H9 (cell line): ENCODE data around the gene UGT1A6. TPM values are rescaled to one million over a fixed set of nuclear protein-coding genes. Genes with fewer than 3 reads are reported as not detected.

Experiments used
- DNase-seq: peaks from one replicate; pipeline ENCODE4 v3.0.0-alpha.2; 2017
- H2AFZ ChIP-seq: one replicate; pipeline ENCODE4 v1.6.1; 2013; ENCODE audit warnings: mild to moderate bottlenecking, low read length, control low read depth, moderate library complexity
- H2AK5ac ChIP-seq: 2 replicates; pipeline ENCODE4 v1.6.1; 2013; ENCODE audit warnings: low read length, control low read depth, mixed read lengths; ENCODE audit not compliant: insufficient read length
- H2BK120ac ChIP-seq: one replicate; pipeline ENCODE4 v1.6.1; 2013; ENCODE audit warnings: low read depth, mild to moderate bottlenecking, low read length, control low read depth, inconsistent platforms; ENCODE audit not compliant: poor library complexity, severe bottlenecking
- H2BK12ac ChIP-seq: 2 replicates; pipeline ENCODE4 v1.6.1; 2013; ENCODE audit warnings: low read length, control low read depth, mixed read lengths, low read depth; ENCODE audit not compliant: insufficient read length
- H2BK15ac ChIP-seq: 2 replicates; pipeline ENCODE4 v1.6.1; 2013; ENCODE audit warnings: low read depth, low read length, control low read depth
- H2BK20ac ChIP-seq: one replicate; pipeline ENCODE4 v1.6.1; 2013; ENCODE audit warnings: low read depth, mild to moderate bottlenecking, low read length, control low read depth, inconsistent platforms; ENCODE audit not compliant: poor library complexity, severe bottlenecking
- H2BK5ac ChIP-seq: 2 replicates; pipeline ENCODE4 v1.6.1; 2013; ENCODE audit warnings: low read length, control low read depth, mixed read lengths; ENCODE audit not compliant: insufficient read length
- H3K14ac ChIP-seq: 2 replicates; pipeline ENCODE4 v1.6.1; 2013; ENCODE audit warnings: low read length, control low read depth; ENCODE audit not compliant: insufficient read depth
- H3K18ac ChIP-seq: 2 replicates; pipeline ENCODE4 v1.6.1; 2013; ENCODE audit warnings: low read depth, mild to moderate bottlenecking, mixed read lengths, low read length, control low read depth; ENCODE audit not compliant: insufficient read length
- H3K23ac ChIP-seq: 2 replicates; pipeline ENCODE4 v1.6.1; 2013; ENCODE audit warnings: low read length, control low read depth, mixed read lengths, low read depth; ENCODE audit not compliant: insufficient read length
- H3K23me2 ChIP-seq: 2 replicates; pipeline ENCODE4 v1.6.1; 2013; ENCODE audit warnings: low read depth, mild to moderate bottlenecking, mixed read lengths, low read length, control low read depth; ENCODE audit not compliant: insufficient read length, poor library complexity, severe bottlenecking
- H3K27ac ChIP-seq: 2 replicates; pipeline ENCODE4 v1.5.1; 2013; ENCODE audit warnings: low read length, control low read depth, mixed read lengths, low read depth; ENCODE audit not compliant: insufficient read length
- H3K27me3 ChIP-seq: 2 replicates; pipeline ENCODE4 v1.6.1; 2013; ENCODE audit warnings: low read length, control low read depth, inconsistent platforms; ENCODE audit not compliant: insufficient read depth
- H3K4ac ChIP-seq: 2 replicates; pipeline ENCODE4 v1.6.1; 2013; ENCODE audit warnings: low read depth, mild to moderate bottlenecking, control low read depth, inconsistent platforms, low read length, moderate library complexity
- H3K4me1 ChIP-seq: 2 replicates; pipeline ENCODE4 v1.6.1; 2013; ENCODE audit warnings: low read length, control low read depth, inconsistent platforms; ENCODE audit not compliant: insufficient read depth
- H3K4me2 ChIP-seq: 2 replicates; pipeline ENCODE4 v1.6.1; 2013; ENCODE audit warnings: low read length, control low read depth, mixed read lengths; ENCODE audit not compliant: insufficient read length, insufficient read depth
- H3K56ac ChIP-seq: 2 replicates; pipeline ENCODE4 v1.6.1; 2013; ENCODE audit warnings: low read depth, mild to moderate bottlenecking, mixed read lengths, low read length, control low read depth; ENCODE audit not compliant: insufficient read length
- H3K79me1 ChIP-seq: 2 replicates; pipeline ENCODE4 v1.6.1; 2013; ENCODE audit warnings: low read depth, mild to moderate bottlenecking, moderate library complexity, low read length, control low read depth, inconsistent platforms; ENCODE audit not compliant: insufficient read depth, poor library complexity, severe bottlenecking
- H3K79me2 ChIP-seq: 2 replicates; pipeline ENCODE4 v1.6.1; 2013; ENCODE audit warnings: low read length, control low read depth, inconsistent platforms; ENCODE audit not compliant: insufficient read depth
- H3K9ac ChIP-seq: 2 replicates; pipeline ENCODE4 v1.6.1; 2013; ENCODE audit warnings: low read length, control low read depth, mixed read lengths; ENCODE audit not compliant: insufficient read length; ENCODE audit errors: extremely low read depth
- H3K9me3 ChIP-seq: one replicate; pipeline ENCODE4 v1.6.1; 2013; ENCODE audit warnings: low read depth, low read length, inconsistent platforms; ENCODE audit not compliant: control insufficient read depth
- H3T11ph ChIP-seq: one replicate; pipeline ENCODE4 v1.6.1; 2013; ENCODE audit warnings: mild to moderate bottlenecking, low read length, control low read depth, inconsistent platforms
- H4K20me1 ChIP-seq: one replicate; pipeline ENCODE4 v1.6.1; 2013; ENCODE audit not compliant: control insufficient read depth, insufficient read length, insufficient read depth
- H4K5ac ChIP-seq: 2 replicates; pipeline ENCODE4 v1.6.1; 2013; ENCODE audit warnings: low read depth, mild to moderate bottlenecking, mixed read lengths, low read length, control low read depth; ENCODE audit not compliant: insufficient read length
- H4K8ac ChIP-seq: replicated peaks from 2 replicates; pipeline ENCODE4 v1.6.1; 2013; ENCODE audit warnings: low read length, control low read depth, mixed read lengths, low read depth; ENCODE audit not compliant: insufficient read length
- H4K91ac ChIP-seq: 2 replicates; pipeline ENCODE4 v1.6.1; 2013; ENCODE audit warnings: low read depth, mild to moderate bottlenecking, moderate library complexity, mixed read lengths, low read length, control low read depth; ENCODE audit not compliant: insufficient read length
- H3K27ac Mint-ChIP-seq, 3 experiments: 2 replicates in 2 of 3; 3 replicates in 1 of 3; pipeline ENCODE4 v1.8.0; 2020 to 2021; ENCODE audit warnings: mixed read lengths in 3 of 3, mild to moderate bottlenecking in 1 of 3, moderate library complexity in 1 of 3
- H3K27me3 Mint-ChIP-seq: 2 replicates; pipeline ENCODE4 v1.8.0; 2021; ENCODE audit warnings: low read depth, mild to moderate bottlenecking, moderate library complexity, mixed read lengths
- H3K36me3 Mint-ChIP-seq, 3 experiments: 2 replicates in 2 of 3; 3 replicates in 1 of 3; pipeline ENCODE4 v1.8.0; 2020 to 2021; ENCODE audit warnings: low read depth in 3 of 3, mixed read lengths in 3 of 3; ENCODE audit not compliant: insufficient read depth in 1 of 3
- H3K4me1 Mint-ChIP-seq, 2 experiments: 2 replicates each; pipeline ENCODE4 v1.8.0; 2020; ENCODE audit warnings: mixed read lengths in 2 of 2
- H3K4me3 Mint-ChIP-seq, 2 experiments: 2 replicates in 1 of 2; 3 replicates in 1 of 2; pipeline ENCODE4 v1.8.0; 2020 to 2021; ENCODE audit warnings: mild to moderate bottlenecking in 2 of 2, mixed read lengths in 2 of 2, moderate library complexity in 1 of 2
- H3K9me3 Mint-ChIP-seq, 2 experiments: 2 replicates in 1 of 2; 3 replicates in 1 of 2; pipeline ENCODE4 v1.8.0; 2020; ENCODE audit warnings: mild to moderate bottlenecking in 2 of 2, mixed read lengths in 2 of 2, moderate library complexity in 1 of 2
- WGBS: extraction: QIAGEN DNeasy Blood & Tissue Kit; methylation state at CpG from one replicate; pipeline ENCODE4 v1.1.7; 2013; ENCODE audit warnings: missing lambda C conversion rate, low lambda C conversion rate, mixed read lengths; ENCODE audit not compliant: insufficient read length; ENCODE audit errors: extremely low coverage; 5-methylcytosine and 5-hydroxymethylcytosine counted together
- total RNA-seq: library from RNA; stranded (reverse); gene quantifications from 2 replicates; pipeline ENCODE4 v1.2.1, GENCODE V29; 2021
- TF ChIP-seq, protein P1 (sequence below): fragments of 200-600 bp; sonication (generic); conservative IDR thresholded peaks from 3 replicates; pipeline ENCODE4 v1.8.0; 2021; ENCODE audit warnings: antibody characterized with exemption, mild to moderate bottlenecking

Gene UGT1A6
- total RNA-seq, 1 experiment from 2014 or later = not detected

GRCh38 chr2:233679196-233679595, 13.5 kb upstream of the UGT1A6 start:
- no peak overlapping the region for H2BK120ac ChIP-seq
- H2AK5ac ChIP-seq = no peak overlapping the region
- H2AFZ ChIP-seq = no peak overlapping the region
- no peak overlapping the region for H2BK5ac ChIP-seq
- no peaks in the 10 kb centered on the region for H4K20me1 ChIP-seq
- no peak overlapping the region for H4K8ac ChIP-seq
- no peak for DNase-seq
- H3K27ac ChIP-seq = no peak overlapping the region
- no peaks in the 10 kb centered on the region for H3K27me3 ChIP-seq
- no peak overlapping the region for H2BK20ac ChIP-seq
- no peak overlapping the region for H4K5ac ChIP-seq
- H3K56ac ChIP-seq = no peak overlapping the region
- Mint-ChIP-seq H3K9me3 (no peaks in the 10 kb centered on the region), H3K4me3 (no peak overlapping the region), H3K4me1 (peaks cover 2 to 5% of the 10 kb centered on the region in 2 experiments; a peak in 3 of 4 replicates), H3K27ac (no peak overlapping the region), H3K36me3 (no peaks in the 10 kb centered on the region), H3K27me3 (peaks cover 3% of the 10 kb centered on the region; the same call in 1 of the 2 replicates)
- no peaks in the 10 kb centered on the region for H3K79me2 ChIP-seq
- no peak overlapping the region for H2BK15ac ChIP-seq
- H3K79me1 ChIP-seq = no peaks in the 10 kb centered on the region
- H3K14ac ChIP-seq = no peak overlapping the region
- H3K9me3 ChIP-seq = no peaks in the 10 kb centered on the region
- no peak overlapping the region for H3K4ac ChIP-seq
- no peak overlapping the region for H3K18ac ChIP-seq
- no CpG with 5 or more reads among the region's 4 CpGs for WGBS
- H3K23me2 ChIP-seq = no peaks in the 10 kb centered on the region
- no peak overlapping the region for H4K91ac ChIP-seq
- no peak overlapping the region for H2BK12ac ChIP-seq
- H3K9ac ChIP-seq = no peak overlapping the region
- H3K23ac ChIP-seq = no peak overlapping the region
- TF ChIP-seq, protein P1, sequence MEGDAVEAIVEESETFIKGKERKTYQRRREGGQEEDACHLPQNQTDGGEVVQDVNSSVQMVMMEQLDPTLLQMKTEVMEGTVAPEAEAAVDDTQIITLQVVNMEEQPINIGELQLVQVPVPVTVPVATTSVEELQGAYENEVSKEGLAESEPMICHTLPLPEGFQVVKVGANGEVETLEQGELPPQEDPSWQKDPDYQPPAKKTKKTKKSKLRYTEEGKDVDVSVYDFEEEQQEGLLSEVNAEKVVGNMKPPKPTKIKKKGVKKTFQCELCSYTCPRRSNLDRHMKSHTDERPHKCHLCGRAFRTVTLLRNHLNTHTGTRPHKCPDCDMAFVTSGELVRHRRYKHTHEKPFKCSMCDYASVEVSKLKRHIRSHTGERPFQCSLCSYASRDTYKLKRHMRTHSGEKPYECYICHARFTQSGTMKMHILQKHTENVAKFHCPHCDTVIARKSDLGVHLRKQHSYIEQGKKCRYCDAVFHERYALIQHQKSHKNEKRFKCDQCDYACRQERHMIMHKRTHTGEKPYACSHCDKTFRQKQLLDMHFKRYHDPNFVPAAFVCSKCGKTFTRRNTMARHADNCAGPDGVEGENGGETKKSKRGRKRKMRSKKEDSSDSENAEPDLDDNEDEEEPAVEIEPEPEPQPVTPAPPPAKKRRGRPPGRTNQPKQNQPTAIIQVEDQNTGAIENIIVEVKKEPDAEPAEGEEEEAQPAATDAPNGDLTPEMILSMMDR = no peak
- H3K4me1 ChIP-seq = no peaks in the 10 kb centered on the region; the same call in 1 of the 2 replicates
- H3T11ph ChIP-seq = no peak overlapping the region
- H3K4me2 ChIP-seq = no peak overlapping the region
